ENCODE results near the gene SAXO1. TPM values are rescaled to one million over a fixed set of nuclear protein-coding genes. Genes with fewer than 3 reads are reported as not detected.

The SAXO1 gene
- total RNA-seq, 1 experiment from 2014 or later = not detected

DNA sequence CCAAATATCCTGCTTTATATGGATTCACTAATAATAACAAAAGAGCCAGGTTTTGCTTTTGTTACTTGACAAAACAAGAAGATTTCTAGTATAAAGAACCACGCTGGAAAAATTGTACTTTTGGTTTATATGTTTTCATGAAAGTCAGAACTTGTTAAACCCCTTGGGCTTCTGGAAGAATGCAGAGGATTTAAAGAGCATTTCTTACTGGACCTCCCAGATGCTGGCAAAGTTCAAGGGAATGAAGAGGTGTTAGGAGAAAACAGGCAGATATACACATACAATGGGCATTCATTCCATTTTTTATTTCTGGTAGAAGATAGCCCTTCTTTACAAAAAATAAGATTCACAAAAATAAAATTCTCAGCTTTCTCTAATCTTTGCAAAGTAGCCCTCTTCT lies 61.1 kb downstream of the SAXO1 start:
- BruUV-seq (replicated peaks) = no TSS peak
- Histone ChIP-seq H3K27ac (ENCODE audit: low read length) (no peak overlapping the region), H3K27me3 (ENCODE audit: low read length) (no peaks in the 10 kb centered on the region), H2AFZ (ENCODE audit: low read length) (no peak overlapping the region), H3K4me1 (ENCODE audit: insufficient read depth, low read length) (peaks cover 9% of the 10 kb centered on the region; the same call in 1 of the 2 replicates), H3F3A (ENCODE audit: low read length, unreplicated experiment) (no peaks in the 10 kb centered on the region), H3K36me3 (ENCODE audit: low read depth, low read length) (no peaks in the 10 kb centered on the region), H3K9me2 (replicated peaks; ENCODE audit: low read length) (no peaks in the 10 kb centered on the region), H3K4me2 (ENCODE audit: low read length) (no peak overlapping the region), H4K20me1 (ENCODE audit: low read length) (no peaks in the 10 kb centered on the region), H3K4me3 (ENCODE audit: low read length) (no peak overlapping the region), H3K9ac (ENCODE audit: low read length) (no peak overlapping the region), H3K79me2 (ENCODE audit: low read length) (no peaks in the 10 kb centered on the region), H3K9me3 (ENCODE audit: low read length) (no peaks in the 10 kb centered on the region)
- intact Hi-C loops (cut with micrococcal nuclease) = no loop called here
- no peak for DNase-seq
- no peak for TF ChIP-seq EZH2 (IDR thresholded peaks at IDR 0.05; ENCODE audit: low read length, unreplicated experiment)
- no peak for TF ChIP-seq CTCF (conservative IDR thresholded peaks at IDR 0.05; ENCODE audit: low read depth, low read length)
- TF ChIP-seq EZH2phosphoT487 (IDR thresholded peaks at IDR 0.05; ENCODE audit: borderline replicate concordance, low read length) = no peak
- ChIA-PET POLR2A (ENCODE audit: unreplicated experiment) (no interaction called here), CTCF (no interaction called here)
- ATAC-seq = no peak

GRCh38 chr9:18971404-18971803 lies 61.6 kb downstream of the SAXO1 start:
- Histone ChIP-seq H3K79me2 (ENCODE audit: low read length) (no peaks in the 10 kb centered on the region), H3K4me1 (ENCODE audit: insufficient read depth, low read length) (peaks cover 6% of the 10 kb centered on the region; the same call in 1 of the 2 replicates), H2AFZ (ENCODE audit: low read length) (no peak overlapping the region), H3K36me3 (ENCODE audit: low read depth, low read length) (no peaks in the 10 kb centered on the region), H3F3A (ENCODE audit: low read length, unreplicated experiment) (no peaks in the 10 kb centered on the region), H4K20me1 (ENCODE audit: low read length) (no peaks in the 10 kb centered on the region), H3K9me2 (replicated peaks; ENCODE audit: low read length) (no peaks in the 10 kb centered on the region), H3K4me3 (ENCODE audit: low read length) (no peak overlapping the region), H3K4me2 (ENCODE audit: low read length) (no peak overlapping the region), H3K9me3 (ENCODE audit: low read length) (no peaks in the 10 kb centered on the region), H3K27ac (ENCODE audit: low read length) (no peak overlapping the region), H3K27me3 (ENCODE audit: low read length) (no peaks in the 10 kb centered on the region), H3K9ac (ENCODE audit: low read length) (no peak overlapping the region)
- POLR2A ChIA-PET (ENCODE audit: unreplicated experiment) = no interaction called here
- CTCF ChIA-PET = no interaction called here
- no TSS peak for BruUV-seq (replicated peaks)
- DNase-seq = no peak
- intact Hi-C loops (cut with micrococcal nuclease) = no loop called here
- no peak for ATAC-seq
- TF ChIP-seq EZH2phosphoT487 (IDR thresholded peaks at IDR 0.05; ENCODE audit: borderline replicate concordance, low read length) (no peak), EZH2 (IDR thresholded peaks at IDR 0.05; ENCODE audit: low read length, unreplicated experiment) (no peak), CTCF (conservative IDR thresholded peaks at IDR 0.05; ENCODE audit: low read depth, low read length) (no peak)

- Histone ChIP-seq H3K79me2 (ENCODE audit: low read length) (no peaks in the 10 kb centered on the region), H4K20me1 (ENCODE audit: low read length) (no peaks in the 10 kb centered on the region), H3K9me3 (ENCODE audit: low read length) (no peaks in the 10 kb centered on the region), H3K27me3 (ENCODE audit: low read length) (no peaks in the 10 kb centered on the region), H2AFZ (ENCODE audit: low read length) (no peak overlapping the region), H3K36me3 (ENCODE audit: low read depth, low read length) (no peaks in the 10 kb centered on the region), H3K27ac (ENCODE audit: low read length) (no peak overlapping the region), H3K4me1 (ENCODE audit: insufficient read depth, low read length) (no peaks in the 10 kb centered on the region), H3K4me3 (ENCODE audit: low read length) (no peak overlapping the region), H3K4me2 (ENCODE audit: low read length) (no peak overlapping the region), H3F3A (ENCODE audit: low read length, unreplicated experiment) (no peaks in the 10 kb centered on the region), H3K9ac (ENCODE audit: low read length) (no peak overlapping the region), H3K9me2 (replicated peaks; ENCODE audit: low read length) (no peaks in the 10 kb centered on the region)
- ATAC-seq = no peak
- CTCF ChIA-PET = no interaction called here
- POLR2A ChIA-PET (ENCODE audit: unreplicated experiment) = no interaction called here
- intact Hi-C loops (cut with micrococcal nuclease) = no loop called here
- no peak for TF ChIP-seq EZH2phosphoT487 (IDR thresholded peaks at IDR 0.05; ENCODE audit: borderline replicate concordance, low read length)
- TF ChIP-seq EZH2 (IDR thresholded peaks at IDR 0.05; ENCODE audit: low read length, unreplicated experiment) = no peak
- TF ChIP-seq CTCF (conservative IDR thresholded peaks at IDR 0.05; ENCODE audit: low read depth, low read length) = no peak
- BruUV-seq (replicated peaks) = no TSS peak
- no peak for DNase-seq
Observed at GRCh38 chr9:18970393-18970792, 62.6 kb downstream of the SAXO1 start.
